HG02759 (cell line): ENCODE results near the gene MUC5AC.
"Not testable (repeated sequence)": the region's sequence is repeated elsewhere in the genome, so short reads cannot be mapped to it uniquely, and the experiment has no call there.

Experiments used
- ATAC-seq: cut with Tn5 transposase; IDR thresholded peaks from one replicate; pipeline ENCODE4 v1.9.1; 2021; ENCODE audit warnings: mild to moderate bottlenecking, moderate library complexity; ENCODE audit not compliant: unreplicated experiment

The MUC5AC gene

GRCh38 chr11:1148752-1149180, 9.0 kb upstream of the MUC5AC start:
- no peak for ATAC-seq

GRCh38 chr11:1149545-1149944, 8.2 kb upstream of the MUC5AC start:
- no peak for ATAC-seq

- ATAC-seq = no peak
Observed at GRCh38 chr11:1150116-1150515, 7.6 kb upstream of the MUC5AC start.

GRCh38 chr11:1150769-1151365, 6.9 kb upstream of the MUC5AC start:
- ATAC-seq = no peak

- ATAC-seq = no peak
Observed at GRCh38 chr11:1151366-1152315, 6.1 kb upstream of the MUC5AC start.

- ATAC-seq = no peak
Observed at GRCh38 chr11:1152316-1153104, 5.2 kb upstream of the MUC5AC start.

GRCh38 chr11:1153105-1153950, 4.4 kb upstream of the MUC5AC start:
- ATAC-seq = no peak

- no peak for ATAC-seq
Observed at GRCh38 chr11:1153951-1154493, 3.7 kb upstream of the MUC5AC start.

GRCh38 chr11:1154656-1155055, 3.1 kb upstream of the MUC5AC start:
- ATAC-seq = not testable (repeated sequence)

- no peak for ATAC-seq
Observed at GRCh38 chr11:1155274-1155693, 2.5 kb upstream of the MUC5AC start.

GRCh38 chr11:1156506-1157340, 1.0 kb upstream of the MUC5AC start:
- ATAC-seq = no peak

- no peak for ATAC-seq
Observed at GRCh38 chr11:1157341-1157644, 460 bp upstream of the MUC5AC start.

- ATAC-seq = no peak
Observed at GRCh38 chr11:1158681-1159487, 1.1 kb downstream of the MUC5AC start.

GRCh38 chr11:1159488-1160220, 1.9 kb downstream of the MUC5AC start:
- ATAC-seq = not testable (repeated sequence)

GRCh38 chr11:1160231-1161101, 2.7 kb downstream of the MUC5AC start:
- ATAC-seq = no peak

GRCh38 chr11:1161410-1162137, 3.8 kb downstream of the MUC5AC start:
- ATAC-seq = no peak
